HepG2 (cell line): ENCODE measurements around the gene NGEF. TPM values are rescaled to one million over a fixed set of nuclear protein-coding genes. Genes with fewer than 3 reads are reported as not detected.
A peak's percentile ranks its signal among the peaks of the same experiment; 100 is the strongest.

ENCODE experiments used
- DMTF1 ChIP-seq: sonication (generic); formaldehyde crosslinking; IDR thresholded peaks from 2 replicates; pipeline ENCODE4 v1.4.0; 2020; ENCODE audit warnings: mild to moderate bottlenecking, missing genetic modification reagents
- GTF3A ChIP-seq: sonication (generic); formaldehyde crosslinking; conservative IDR thresholded peaks from 2 replicates; pipeline ENCODE4 v1.4.0; 2020; ENCODE audit warnings: mild to moderate bottlenecking, missing genetic modification reagents
- JARID2 ChIP-seq: sonication (generic); formaldehyde crosslinking; IDR thresholded peaks from 2 replicates; pipeline ENCODE4 v1.8.1; 2023; ENCODE audit warnings: missing genetic modification reagents, inconsistent platforms; ENCODE audit not compliant: insufficient replicate concordance
- KDM4B ChIP-seq: sonication (generic); formaldehyde crosslinking; IDR thresholded peaks from 2 replicates; pipeline ENCODE4 v1.4.0; 2020; ENCODE audit warnings: missing genetic modification reagents
- KLF13 ChIP-seq: sonication (generic); formaldehyde crosslinking; IDR thresholded peaks from 2 replicates; pipeline ENCODE4 v1.4.0; 2020; ENCODE audit warnings: mild to moderate bottlenecking, missing genetic modification reagents
- MIER3 ChIP-seq: IDR thresholded peaks from 2 replicates; pipeline ENCODE4 v1.6.1; 2016; ENCODE audit warnings: missing compliant biosample characterization, borderline replicate concordance
- NCOA1 ChIP-seq: sonication (generic); formaldehyde crosslinking; IDR thresholded peaks from 2 replicates; pipeline ENCODE4 v1.9.0; 2021; ENCODE audit warnings: missing genetic modification reagents
- RAD21 ChIP-seq: fragments of 450-650 bp; formaldehyde crosslinking; IDR thresholded peaks from 2 replicates; pipeline ENCODE4 v1.5.0; 2020; ENCODE audit warnings: mild to moderate bottlenecking
- RXRB ChIP-seq: IDR thresholded peaks from 2 replicates; pipeline ENCODE4 v1.6.1; 2016; ENCODE audit warnings: borderline replicate concordance, missing genetic modification reagents, missing compliant biosample characterization
- SNAPC2 ChIP-seq: sonication (generic); formaldehyde crosslinking; IDR thresholded peaks from 2 replicates; pipeline ENCODE4 v1.8.1; 2022; ENCODE audit warnings: mild to moderate bottlenecking, missing genetic modification reagents
- STAT6 ChIP-seq: sonication (generic); formaldehyde crosslinking; IDR thresholded peaks from 2 replicates; pipeline ENCODE4 v1.4.0; 2020; ENCODE audit warnings: missing genetic modification reagents, mild to moderate bottlenecking, borderline replicate concordance
- ZBTB8A ChIP-seq: sonication (generic); formaldehyde crosslinking; IDR thresholded peaks from 2 replicates; pipeline ENCODE4 v1.4.0; 2020; ENCODE audit warnings: mild to moderate bottlenecking, low read depth, missing genetic modification reagents, borderline replicate concordance
- ZNF251 ChIP-seq: sonication (generic); formaldehyde crosslinking; IDR thresholded peaks from 2 replicates; pipeline ENCODE4 v1.9.0; 2021; ENCODE audit warnings: mild to moderate bottlenecking, missing genetic modification reagents
- ZNF513 ChIP-seq: sonication (generic); formaldehyde crosslinking; conservative IDR thresholded peaks from 2 replicates; pipeline ENCODE4 v1.5.0; 2020; ENCODE audit warnings: missing genetic modification reagents
- ZNF564 ChIP-seq: sonication (generic); formaldehyde crosslinking; IDR thresholded peaks from 2 replicates; pipeline ENCODE4 v1.8.1; 2023; ENCODE audit warnings: mild to moderate bottlenecking, missing genetic modification reagents
- ZNF639 ChIP-seq: conservative IDR thresholded peaks from 2 replicates; pipeline ENCODE4 v1.6.1; 2018; ENCODE audit warnings: missing genetic modification reagents
- ZNF644 ChIP-seq: IDR thresholded peaks from 2 replicates; pipeline ENCODE4 v1.6.1; 2016; ENCODE audit warnings: low read depth
- ZSCAN20 ChIP-seq: sonication (generic); formaldehyde crosslinking; IDR thresholded peaks from 2 replicates; pipeline ENCODE4 v1.4.0; 2020; ENCODE audit warnings: missing genetic modification reagents, mild to moderate bottlenecking, borderline replicate concordance
- polyA plus RNA-seq, 8 experiments: library from polyadenylated mRNA; depleted of rRNA in 3 of 8; stranded (reverse) in 7 of 8; unstranded in 1 of 8; fragments of >200 nt; fragmentation: Illumina TruSeq in 4 of 8; extraction: Trizol in 4 of 8; gene quantifications; 2 replicates each; pipeline versions ENCODE4 v1.2.1 to v1.2.3, GENCODE V29; 2011 to 2016; ENCODE audit warnings: low read depth in 4 of 8, missing spikeins in 1 of 8, mixed read lengths in 1 of 8; ENCODE audit not compliant: insufficient read depth in 1 of 8
- total RNA-seq, 5 experiments: library from RNA; depleted of rRNA; stranded (reverse); fragments of >200 nt; fragmentation: Illumina TruSeq; extraction: Trizol; gene quantifications; 2 replicates each; pipeline ENCODE4 v1.2.3, GENCODE V29; 2016; ENCODE audit warnings: low read depth in 1 of 5

NGEF gene
- total and polyA plus RNA-seq, 2 of the 13 experiments (the other 11 are each of a cell fraction or from before 2014, with no cell fraction given) = 14.4 to 36.9 TPM

GRCh38 chr2:232871835-232872736, 141.0 kb downstream of the NGEF start (continued):
- TF ChIP-seq DMTF1 (CRISPR knock-in tag) (no peak), KLF13 (CRISPR knock-in tag) (peak; percentile 51; the same call in 1 of the 2 replicates), ZBTB8A (no peak; the same call in 1 of the 2 replicates), ZSCAN20 (0 out of 2 replicates have a peak, but pooled peaks have one; percentile 40), JARID2 (CRISPR knock-in tag) (no peak), RAD21 (CRISPR knock-in tag) (0 out of 2 replicates have a peak, but pooled peaks have one; percentile 10), ZNF564 (CRISPR knock-in tag) (peak; percentile 22; the same call in 1 of the 2 replicates), RXRB (peak; percentile 77), MIER3 (no peak; the same call in 1 of the 2 replicates), NCOA1 (no peak), STAT6 (no peak), GTF3A (CRISPR knock-in tag) (no peak; the same call in 1 of the 2 replicates), SNAPC2 (CRISPR knock-in tag) (peak; percentile 65; the same call in 1 of the 2 replicates), ZNF513 (CRISPR knock-in tag) (no peak), ZNF639 (CRISPR knock-in tag) (no peak), ZNF251 (CRISPR knock-in tag) (0 out of 2 replicates have a peak, but pooled peaks have one; percentile 39), ZNF644 (CRISPR knock-in tag) (peak; percentile 70), KDM4B (CRISPR knock-in tag) (no peak)
